Urinary bladder (tissue), 4 donors: ENCODE data around the gene LPXN. TPM values are rescaled to one million over a fixed set of nuclear protein-coding genes. Genes with fewer than 3 reads are reported as not detected.

Source experiments
- DNase-seq: peaks from one replicate; pipeline ENCODE4 v3.0.0-alpha.2; 2015; ENCODE audit errors: extremely low spot score
- H3K27ac ChIP-seq: one replicate; pipeline ENCODE4 v1.5.1; 2013; ENCODE audit warnings: low read depth, mild to moderate bottlenecking, moderate library complexity
- H3K36me3 ChIP-seq: one replicate; pipeline ENCODE4 v1.6.1; 2013; ENCODE audit warnings: mild to moderate bottlenecking, moderate library complexity; ENCODE audit not compliant: insufficient read depth
- H3K4me1 ChIP-seq: one replicate; pipeline ENCODE4 v1.6.1; 2013; ENCODE audit warnings: mild to moderate bottlenecking, moderate library complexity; ENCODE audit not compliant: insufficient read depth
- H3K4me3 ChIP-seq: one replicate; pipeline ENCODE4 v1.5.1; 2013; ENCODE audit warnings: low read depth, low read length
- WGBS: extraction: QIAGEN DNeasy Blood & Tissue Kit; methylation state at CpG from one replicate; pipeline ENCODE4 v1.1.7; 2013; 5-methylcytosine and 5-hydroxymethylcytosine counted together
- polyA plus RNA-seq: library from polyadenylated mRNA; stranded (reverse); fragments of 200-250 nt; gene quantifications from one replicate; pipeline ENCODE4 v1.2.3, GENCODE V29; 2013
- total RNA-seq: library from RNA; depleted of rRNA; stranded (reverse); fragments of >200 nt; gene quantifications from one replicate; pipeline ENCODE4 v1.2.3, GENCODE V29; 2014
- donor health status: healthy with polysubstance abuse.
- donor health status: healthy.

LPXN gene
- total and polyA plus RNA-seq, 2 donors, result 5.3 to 7.9 TPM

DNA sequence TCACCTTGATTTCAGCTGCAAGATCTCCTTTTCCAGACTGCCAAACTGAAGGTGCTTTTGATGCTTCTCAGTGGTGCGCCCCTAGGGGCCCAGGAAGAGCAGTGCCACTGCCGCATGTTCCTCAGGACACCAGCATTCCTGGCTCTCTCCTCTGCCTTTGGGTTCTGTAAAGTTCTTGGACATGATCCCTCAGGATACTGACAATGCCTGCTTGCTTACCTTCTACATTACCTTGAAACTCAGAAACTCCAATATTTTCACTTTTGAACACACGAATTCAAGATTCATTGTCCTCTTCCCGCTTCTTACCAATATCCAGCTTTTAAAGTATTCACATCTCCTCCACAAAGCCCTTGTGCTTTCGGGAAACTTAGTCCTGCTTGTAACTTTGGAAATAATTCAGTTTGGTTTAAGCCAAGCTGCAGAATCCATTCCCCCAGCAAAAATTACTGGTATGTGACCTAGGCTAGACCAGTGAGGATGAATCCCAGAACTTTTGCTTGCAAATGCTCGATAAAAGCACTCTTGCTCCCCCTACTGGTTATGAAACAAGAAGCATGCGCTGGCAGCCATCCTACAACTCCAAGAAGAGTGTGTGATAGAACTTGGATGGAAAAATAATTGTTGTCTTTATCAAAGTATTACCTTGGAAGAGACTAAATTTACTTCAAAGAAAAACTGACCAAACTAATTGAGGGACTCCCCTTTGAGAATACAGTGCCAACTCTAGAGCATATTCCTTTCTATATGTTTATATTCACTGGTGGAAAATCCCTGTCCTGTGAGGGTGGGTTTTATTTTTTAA is 51.2 kb downstream of the LPXN start:
- Histone ChIP-seq H3K36me3 (no peaks in the 10 kb centered on the region), H3K4me1 (no peaks in the 10 kb centered on the region), H3K4me3 (no peak overlapping the region), H3K27ac (no peak overlapping the region)
- WGBS, result 16% methylated on average over 7 of the region's 7 CpGs
- DNase-seq, result peak; percentile 42

DNA sequence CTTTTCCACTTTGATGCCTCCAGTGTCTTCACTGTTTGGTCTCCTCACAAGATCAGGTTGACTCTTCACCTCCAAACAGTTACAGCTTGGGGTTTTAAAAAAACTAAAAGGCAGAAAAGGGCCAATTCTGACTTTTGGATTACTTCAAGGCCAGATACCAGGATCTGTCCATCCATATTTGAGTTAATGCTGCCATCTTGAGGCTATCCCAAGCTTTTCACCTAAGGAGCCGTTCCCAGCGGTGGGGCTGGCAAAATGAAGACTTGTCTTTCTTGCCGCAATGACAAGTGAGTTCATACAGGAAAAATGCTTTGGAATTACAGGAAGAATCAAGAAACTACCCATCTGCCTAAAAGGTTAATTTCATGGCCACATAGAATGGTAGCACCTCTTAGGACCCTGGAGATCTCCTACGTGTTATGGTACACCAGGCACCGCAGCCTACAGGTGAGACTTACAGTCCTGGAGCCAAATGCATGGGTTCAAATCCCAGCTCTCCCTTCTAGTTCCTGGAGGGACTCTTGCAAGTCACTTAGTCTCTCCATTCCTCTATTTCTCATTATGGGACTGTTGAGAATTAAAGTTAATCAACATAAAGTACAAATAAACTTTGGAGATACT is 61.8 kb downstream of the LPXN start:
- no peak overlapping the region for H3K27ac ChIP-seq
- no peak for DNase-seq

DNA sequence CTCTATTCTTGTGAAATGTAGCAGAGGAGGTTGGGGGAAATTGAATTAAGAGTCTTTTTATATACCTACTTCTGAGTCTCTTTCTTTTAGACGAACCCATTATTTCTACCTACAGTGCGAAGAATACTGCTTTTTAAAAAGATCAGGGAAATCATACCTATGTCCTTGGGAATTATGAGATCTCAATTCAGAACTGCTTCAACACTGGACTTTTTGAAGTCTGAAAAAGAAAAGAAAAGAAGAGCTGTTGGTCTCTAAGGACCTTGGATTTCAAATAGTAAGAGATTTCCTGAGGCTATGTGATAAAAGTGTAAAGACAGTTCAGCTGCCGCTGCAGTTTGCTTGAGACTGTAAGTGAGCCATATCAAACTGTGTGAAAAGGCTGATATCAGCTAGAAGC is 64.0 kb downstream of the LPXN start:
- DNase-seq, result no peak
- WGBS, result 88% methylated on average over 3 of the region's 3 CpGs
- no peaks in the 10 kb centered on the region for H3K4me1 ChIP-seq
- no peaks in the 10 kb centered on the region for H3K36me3 ChIP-seq
- no peak overlapping the region for H3K4me3 ChIP-seq
- H3K27ac ChIP-seq, result no peak overlapping the region

More for the DNA sequence above, 61.8 kb downstream of the LPXN start:
- Histone ChIP-seq H3K4me1 (no peaks in the 10 kb centered on the region), H3K4me3 (no peak overlapping the region), H3K36me3 (no peaks in the 10 kb centered on the region)
- WGBS, result 28% methylated on average over 5 of the region's 5 CpGs

DNA sequence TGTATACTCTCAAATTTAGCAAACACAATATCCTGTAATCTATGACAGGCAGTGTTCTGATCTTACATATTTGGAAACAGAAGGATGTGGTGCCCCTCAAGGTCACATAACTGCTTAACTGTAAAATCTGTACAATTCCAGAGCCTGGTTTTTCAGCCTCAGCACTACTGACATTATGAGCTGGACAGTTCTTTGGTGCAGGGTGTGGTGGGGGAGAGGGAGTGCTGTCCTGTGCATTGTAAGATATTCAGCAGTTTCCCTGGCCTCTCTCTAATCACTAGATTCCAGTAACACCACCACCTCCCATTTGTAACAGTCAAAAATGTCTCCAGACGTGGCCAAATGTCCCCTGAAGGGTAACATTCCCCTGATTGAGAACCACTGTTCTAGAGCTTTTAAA is 65.9 kb downstream of the LPXN start:
- no peaks in the 10 kb centered on the region for H3K36me3 ChIP-seq
- H3K27ac ChIP-seq, result no peak overlapping the region
- no peak for DNase-seq
- H3K4me1 ChIP-seq, result no peaks in the 10 kb centered on the region
- H3K4me3 ChIP-seq, result no peak overlapping the region
- WGBS, result 61% methylated on average over 1 of the region's 1 CpG

DNA sequence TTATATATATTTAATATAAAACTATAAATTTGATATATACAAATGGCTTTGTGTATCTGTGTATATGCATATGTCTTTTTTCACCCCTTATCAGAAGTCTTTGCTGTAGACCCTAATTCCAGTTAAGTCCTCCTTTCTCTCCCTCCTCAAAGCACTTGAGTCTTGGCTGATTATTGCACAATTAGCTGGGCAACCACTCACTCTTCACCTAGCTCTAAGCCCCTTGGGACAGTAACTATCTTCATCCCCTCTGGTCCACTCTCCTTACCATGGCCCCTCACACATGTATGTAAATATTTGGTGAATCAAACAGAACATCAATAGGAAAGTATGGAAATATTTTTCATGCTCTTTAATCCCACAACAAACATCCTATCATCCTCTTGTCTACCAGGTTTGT is 66.8 kb downstream of the LPXN start:
- Histone ChIP-seq H3K4me1 (no peaks in the 10 kb centered on the region), H3K4me3 (no peak overlapping the region)

DNA sequence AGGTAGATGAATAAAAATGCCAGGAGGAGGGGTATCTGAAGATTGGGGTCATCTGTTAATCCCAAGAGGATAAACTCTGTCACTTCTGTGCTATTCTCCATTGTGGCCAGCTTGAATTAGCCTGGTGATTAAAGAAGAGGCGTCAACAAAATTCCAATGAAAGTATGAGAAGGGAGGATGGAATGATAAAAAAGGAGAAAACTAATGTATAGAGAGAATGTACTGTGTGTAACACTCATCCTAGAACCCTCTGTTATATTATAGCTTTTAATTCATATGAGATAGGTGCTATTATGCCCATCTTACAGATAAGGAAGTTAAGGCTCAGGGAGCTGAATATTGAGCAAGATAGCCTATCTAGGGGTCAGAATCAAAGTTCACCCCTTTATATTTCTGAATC is 67.7 kb downstream of the LPXN start, which contains the start of gene OR5B21:
Gene OR5B21, minus strand, starts transcription at position 101 of the 400 bp plus-strand sequence. Its CDS starts 0 bp downstream, at position 101.
- H3K27ac ChIP-seq, result no peak within 1 kb of the TSS
- 92% methylated on average over 1 of the region's 1 CpG for WGBS
- no peak for DNase-seq
- no peaks in the 10 kb centered on the region for H3K4me1 ChIP-seq
- H3K36me3 ChIP-seq, result no peaks in the 10 kb centered on the region
- H3K4me3 ChIP-seq, result no peak within 1 kb of the TSS

More for the DNA sequence above, 66.8 kb downstream of the LPXN start:
- Histone ChIP-seq H3K36me3 (no peaks in the 10 kb centered on the region), H3K27ac (no peak overlapping the region)
- DNase-seq, result no peak

DNA sequence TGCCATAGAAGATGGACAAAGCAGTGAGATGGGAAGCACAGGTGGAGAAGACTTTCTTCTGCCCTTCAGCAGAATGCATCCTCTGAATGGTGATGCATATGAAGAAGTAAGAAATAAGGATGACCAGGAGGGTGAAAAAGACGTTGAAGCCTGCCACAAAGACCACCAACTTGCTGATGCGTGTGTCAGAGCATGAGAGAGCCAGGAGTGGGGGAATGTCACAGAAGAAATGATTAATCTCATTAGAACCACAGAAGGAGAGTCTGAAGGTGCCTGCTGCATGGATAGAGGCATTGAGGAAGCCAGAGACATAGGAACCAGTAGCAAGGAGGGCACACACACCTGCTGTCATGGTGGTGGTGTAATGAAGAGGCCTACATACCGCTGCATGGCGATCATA is 68.3 kb downstream of the LPXN start:
- no peaks in the 10 kb centered on the region for H3K4me1 ChIP-seq
- H3K27ac ChIP-seq, result no peak overlapping the region
- DNase-seq, result no peak
- no peaks in the 10 kb centered on the region for H3K36me3 ChIP-seq
- WGBS, result 88% methylated on average over 4 of the region's 4 CpGs
- H3K4me3 ChIP-seq, result no peak overlapping the region

DNA sequence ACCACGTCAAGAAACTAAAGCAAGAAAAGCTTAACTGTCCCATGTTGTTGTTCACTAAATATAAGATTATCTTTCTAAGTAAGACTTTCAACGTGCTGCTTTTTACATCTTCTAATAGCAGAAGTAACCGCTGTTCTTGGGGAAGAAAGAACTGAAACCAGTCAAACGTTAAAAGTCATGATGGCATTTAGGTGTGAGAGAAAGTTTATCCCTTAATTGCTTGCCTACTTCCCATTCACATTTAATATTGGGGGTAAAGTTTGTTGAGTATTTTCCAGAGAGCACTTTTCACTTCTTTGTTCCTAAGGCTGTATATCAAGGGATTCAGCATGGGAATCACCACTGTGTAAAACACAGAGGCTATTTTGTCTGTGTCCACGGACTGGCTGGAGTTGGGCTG is 68.7 kb downstream of the LPXN start:
- no peak for DNase-seq
- 76% methylated on average over 5 of the region's 5 CpGs for WGBS
- no peaks in the 10 kb centered on the region for H3K4me1 ChIP-seq
- no peaks in the 10 kb centered on the region for H3K36me3 ChIP-seq
- H3K27ac ChIP-seq, result no peak overlapping the region
- H3K4me3 ChIP-seq, result no peak overlapping the region

DNA sequence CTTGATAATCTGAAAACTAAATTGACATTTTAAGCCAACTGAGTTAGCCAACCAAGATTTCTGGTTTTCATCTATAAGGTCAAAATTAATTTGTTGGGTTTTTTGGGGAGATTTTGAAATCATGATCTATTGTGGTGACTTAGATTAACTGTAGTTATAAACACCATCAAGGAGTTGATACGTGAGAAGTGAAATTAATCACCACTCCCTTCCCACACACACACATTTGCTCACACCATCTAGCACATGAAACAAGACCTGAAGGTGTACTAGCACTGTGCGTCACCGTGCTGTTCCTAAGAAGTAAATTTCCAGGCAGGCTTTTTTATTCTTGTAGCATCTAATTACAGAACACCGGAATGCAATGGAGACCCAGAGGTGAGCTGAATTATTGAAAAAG is 69.8 kb downstream of the LPXN start:
- no peak for DNase-seq

DNA sequence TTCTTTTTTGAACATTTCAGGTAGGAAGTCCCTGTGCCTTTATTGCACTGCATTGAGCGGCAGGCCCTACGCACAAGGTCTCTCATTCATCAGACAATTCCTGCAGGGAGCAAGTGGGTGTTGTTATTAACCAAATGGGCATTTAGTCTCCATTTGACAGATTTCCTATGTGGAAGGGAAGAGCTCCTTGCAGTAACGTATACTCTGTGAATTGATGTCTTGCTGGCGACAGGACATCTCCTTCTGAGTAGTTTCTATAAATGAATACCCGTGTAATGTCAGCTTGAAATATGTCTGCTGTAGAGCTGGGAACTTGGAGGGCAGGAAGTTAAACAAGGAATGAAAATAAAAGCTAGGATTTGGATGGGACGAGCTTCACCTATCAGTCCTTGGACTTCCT is 71.4 kb downstream of the LPXN start:
- 65% methylated on average over 6 of the region's 6 CpGs for WGBS
- no peaks in the 10 kb centered on the region for H3K36me3 ChIP-seq
- DNase-seq, result no peak
- no peak overlapping the region for H3K4me3 ChIP-seq
- no peak overlapping the region for H3K27ac ChIP-seq
- no peaks in the 10 kb centered on the region for H3K4me1 ChIP-seq

More for the DNA sequence above, 69.8 kb downstream of the LPXN start:
- no peaks in the 10 kb centered on the region for H3K36me3 ChIP-seq
- no peak overlapping the region for H3K27ac ChIP-seq
- WGBS, result 84% methylated on average over 4 of the region's 4 CpGs
- H3K4me1 ChIP-seq, result no peaks in the 10 kb centered on the region
- H3K4me3 ChIP-seq, result no peak overlapping the region

DNA sequence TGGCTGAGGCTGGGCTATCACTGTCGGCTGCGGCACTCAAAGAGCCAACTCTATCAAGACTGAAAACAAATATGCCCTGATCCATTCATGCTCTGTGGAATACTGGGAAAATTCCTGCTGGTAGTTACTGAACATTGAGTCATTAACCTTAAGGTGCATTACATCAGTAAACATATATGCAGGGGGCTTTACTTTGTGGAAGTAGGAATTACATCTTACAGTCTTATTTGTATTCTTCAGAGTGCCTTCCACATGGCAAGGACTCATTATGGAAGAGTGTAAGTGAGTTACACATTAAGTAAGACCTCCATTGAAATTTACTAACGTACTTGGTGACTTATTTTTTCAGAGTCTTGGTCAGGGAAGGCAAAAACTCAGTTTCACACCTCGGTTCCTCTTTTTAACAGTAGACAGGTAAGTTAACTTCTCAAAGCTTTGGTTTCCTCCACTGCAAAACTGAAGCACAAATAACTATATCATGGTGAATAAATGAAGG is 72.2 kb downstream of the LPXN start:
- DNase-seq, result no peak
- Histone ChIP-seq H3K4me1 (no peaks in the 10 kb centered on the region), H3K27ac (no peak overlapping the region), H3K4me3 (no peak overlapping the region), H3K36me3 (no peaks in the 10 kb centered on the region)
- 86% methylated on average over 4 of the region's 4 CpGs for WGBS

DNA sequence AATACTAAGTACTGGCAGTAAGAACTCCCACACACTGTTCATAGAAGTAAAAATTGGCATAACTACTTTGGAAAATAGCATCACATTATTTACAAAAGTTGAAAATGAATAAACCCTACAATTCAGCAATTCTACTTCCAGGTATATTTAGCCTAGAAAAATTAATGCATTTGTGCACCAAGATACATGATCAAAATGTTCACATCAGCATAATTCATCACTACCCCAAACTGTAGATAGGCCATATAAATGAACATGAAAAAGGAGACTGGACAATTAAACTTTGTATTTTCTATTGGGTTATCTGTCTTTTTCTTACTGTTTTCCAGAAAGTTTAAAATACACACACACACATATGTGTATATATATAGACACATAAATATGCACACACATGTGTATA is 73.7 kb downstream of the LPXN start:
- H3K4me3 ChIP-seq, result no peak overlapping the region
- no peaks in the 10 kb centered on the region for H3K36me3 ChIP-seq
- no peak overlapping the region for H3K27ac ChIP-seq
- DNase-seq, result no peak
- no peaks in the 10 kb centered on the region for H3K4me1 ChIP-seq

DNA sequence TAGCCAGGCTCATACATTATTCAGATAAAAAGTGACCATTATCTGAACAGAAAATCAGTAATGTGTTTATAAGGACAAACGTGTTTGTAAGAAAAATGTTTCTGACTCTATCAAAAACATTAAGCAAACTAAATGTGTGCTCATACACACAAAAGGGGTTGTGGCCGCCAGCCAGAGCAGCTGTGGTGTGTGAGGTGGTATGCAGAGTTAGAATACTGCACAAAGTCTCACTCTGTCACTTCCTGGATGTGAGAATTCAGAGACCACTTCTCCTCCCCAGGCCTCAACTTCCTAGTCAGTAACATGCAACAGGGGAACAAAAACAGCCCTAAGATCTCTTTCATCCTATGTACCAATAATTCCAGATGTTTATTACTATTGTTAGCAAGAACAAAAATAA is 77.2 kb downstream of the LPXN start:
- DNase-seq, result no peak
- H3K27ac ChIP-seq, result no peak overlapping the region
- 23% methylated on average over 2 of the region's 2 CpGs for WGBS
- no peaks in the 10 kb centered on the region for H3K36me3 ChIP-seq
- no peak overlapping the region for H3K4me3 ChIP-seq
- no peaks in the 10 kb centered on the region for H3K4me1 ChIP-seq

DNA sequence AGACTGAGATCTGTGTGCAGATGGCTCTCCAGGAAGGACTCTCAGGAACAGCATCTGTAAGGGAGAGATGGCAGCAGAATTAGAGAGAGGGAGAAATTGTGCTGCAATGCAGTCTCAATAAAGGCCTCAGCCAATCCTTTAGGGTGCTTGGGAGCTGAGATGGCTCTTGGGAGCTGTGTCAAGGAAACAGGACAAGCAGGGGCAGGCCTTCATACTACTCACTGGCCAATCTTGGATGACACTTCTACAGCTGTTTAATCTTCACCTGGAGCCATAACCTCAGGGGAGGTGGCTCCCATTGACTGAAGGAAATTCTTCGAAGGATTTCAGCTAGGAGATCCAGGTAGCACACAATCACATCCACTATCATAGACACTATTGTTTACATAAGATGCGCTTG is 77.7 kb downstream of the LPXN start:
- H3K4me1 ChIP-seq, result no peaks in the 10 kb centered on the region
- no peak overlapping the region for H3K4me3 ChIP-seq
- WGBS, result 69% methylated on average over 2 of the region's 2 CpGs
- no peak for DNase-seq
- no peaks in the 10 kb centered on the region for H3K36me3 ChIP-seq
- H3K27ac ChIP-seq, result no peak overlapping the region
